ENCODE results near the gene CLUH. TPM values are rescaled to one million over a fixed set of nuclear protein-coding genes. Genes with fewer than 3 reads are reported as not detected.
"Not testable (repeated sequence)": the region's sequence is repeated elsewhere in the genome, so short reads cannot be mapped to it uniquely, and the experiment has no call there.

Gene CLUH
- polyA plus RNA-seq, 1 donor (not counting 4 experiments of a cell fraction or from before 2014, with no cell fraction given): 24.0 TPM

DNA sequence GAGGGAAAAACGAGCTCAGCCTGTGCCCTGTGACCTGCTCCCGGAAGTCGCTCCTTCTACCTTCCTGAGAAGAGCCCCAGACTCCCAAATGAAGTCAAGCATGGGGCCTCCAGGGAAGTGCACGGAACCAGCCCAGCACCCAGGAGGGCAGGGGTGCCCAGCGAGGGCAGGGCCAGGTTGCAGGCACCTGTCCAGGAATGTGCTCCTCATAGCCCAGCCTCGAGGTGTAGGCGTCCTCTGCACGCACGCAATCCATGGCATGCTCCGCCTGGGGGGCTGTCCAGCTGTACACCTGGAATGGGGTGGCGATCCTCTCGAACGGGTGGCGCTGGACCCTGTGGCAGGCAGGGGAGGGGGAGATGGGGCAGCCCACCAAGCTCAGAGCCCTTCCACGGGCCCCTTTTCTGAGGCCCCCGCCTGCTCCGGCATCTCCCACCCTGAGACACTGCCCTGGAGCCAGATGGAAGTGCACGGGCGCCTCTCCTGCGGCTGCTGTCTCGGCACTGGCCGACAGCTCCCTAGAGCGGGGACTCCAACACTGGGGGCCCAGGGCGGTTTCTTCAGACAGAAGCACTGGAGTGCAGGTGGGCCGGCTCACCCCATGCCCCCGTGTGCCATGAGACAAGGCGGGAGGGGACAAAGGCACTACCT lies 10.9 kb downstream of the CLUH start:
- Histone ChIP-seq H3K36me3 (ENCODE audit: control insufficient read depth in 2 of 2, extremely low read depth in 1 of 2, insufficient read depth in 2 of 2, low read length in 2 of 2) (peaks cover 31 to 33% of the 10 kb centered on the region in 2 experiments), H3K4me3 (ENCODE audit: control insufficient read depth in 2 of 3, extremely low read depth in 1 of 3, insufficient read depth in 2 of 3, low read depth in 1 of 3, low read length in 3 of 3) (no peak overlapping the region), H3K9me1 (ENCODE audit: control insufficient read depth, extremely low read depth, insufficient read depth, low read length) (no peaks in the 10 kb centered on the region), H3K27me3 (ENCODE audit: control insufficient read depth, extremely low read depth, insufficient read depth, low read length) (no peaks in the 10 kb centered on the region), H3K79me2 (ENCODE audit: control insufficient read depth, insufficient read depth, low read length) (peaks cover 26% of the 10 kb centered on the region), H3K4me1 (ENCODE audit: control insufficient read depth, extremely low read depth, insufficient read depth, low read length) (no peaks in the 10 kb centered on the region), H3K4me2 (ENCODE audit: control insufficient read depth, extremely low read depth, insufficient read depth, low read depth, low read length) (no peak overlapping the region), H4K20me1 (ENCODE audit: control insufficient read depth, extremely low read depth, insufficient read depth, low read length) (peaks cover 16% of the 10 kb centered on the region), H3K9ac (ENCODE audit: control insufficient read depth, extremely low read depth, insufficient read depth, low read length) (no peak overlapping the region), H3K9me3 (ENCODE audit: control insufficient read depth, low read depth, low read length) (no peaks in the 10 kb centered on the region), H2AFZ (ENCODE audit: control insufficient read depth, low read length) (no peak overlapping the region), H3K27ac (ENCODE audit: control insufficient read depth, insufficient read depth, low read length) (no peak overlapping the region)
- TF ChIP-seq EZH2 (IDR thresholded peaks at IDR 0.05; ENCODE audit: low read length): no peak
- TF ChIP-seq CTCF (optimal IDR thresholded peaks at IDR 0.05 in 1 of 3, IDR thresholded peaks at IDR 0.05 in 1 of 3, conservative IDR thresholded peaks at IDR 0.05 in 1 of 3; ENCODE audit: extremely low read depth in 1 of 3, insufficient read depth in 2 of 3, low read length in 3 of 3): no peak
- dilution Hi-C loops (cut with MboI; ENCODE audit: extremely low pct_ligation_motif_present, low sequenced_read_pairs): no loop called here
- FAIRE-seq: no peak
- DNase-seq (ENCODE audit: low read depth, low spot score): no peak

DNA sequence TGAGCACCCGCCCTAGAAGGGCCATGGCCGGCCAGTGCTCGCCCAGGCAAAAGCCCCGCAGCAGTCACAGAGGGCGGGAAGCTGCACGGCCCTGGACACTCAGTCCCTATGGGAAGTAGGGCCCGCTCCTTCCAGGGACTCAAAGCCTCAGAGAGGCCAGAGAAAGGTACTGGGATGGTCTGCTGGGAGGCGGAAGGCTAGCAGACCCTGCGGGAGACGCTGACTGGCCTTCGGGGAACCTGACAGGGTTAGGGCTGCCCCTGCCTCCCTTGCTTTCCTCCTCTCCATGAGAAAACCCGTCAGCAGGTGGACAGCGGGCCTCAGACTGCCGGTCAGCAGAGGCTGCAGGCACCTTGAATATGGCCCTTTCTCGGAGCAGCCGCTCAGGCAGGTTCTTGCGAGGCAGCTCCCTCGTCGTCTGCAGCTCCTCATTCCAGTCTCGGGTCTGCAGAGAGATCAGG lies 11.5 kb downstream of the CLUH start:
- peaks cover 33 to 36% of the 10 kb centered on the region in 2 experiments for H3K36me3 ChIP-seq (ENCODE audit: control insufficient read depth in 2 of 2, extremely low read depth in 1 of 2, insufficient read depth in 2 of 2, low read length in 2 of 2)
- H2AFZ ChIP-seq (ENCODE audit: control insufficient read depth, low read length): no peak overlapping the region
- FAIRE-seq (no peak), DNase-seq (ENCODE audit: low read depth, low spot score) (no peak)
- no peaks in the 10 kb centered on the region for H3K27me3 ChIP-seq (ENCODE audit: control insufficient read depth, extremely low read depth, insufficient read depth, low read length)
- TF ChIP-seq CTCF (optimal IDR thresholded peaks at IDR 0.05 in 1 of 3, IDR thresholded peaks at IDR 0.05 in 1 of 3, conservative IDR thresholded peaks at IDR 0.05 in 1 of 3; ENCODE audit: extremely low read depth in 1 of 3, insufficient read depth in 2 of 3, low read length in 3 of 3): no peak
- no peak for TF ChIP-seq EZH2 (IDR thresholded peaks at IDR 0.05; ENCODE audit: low read length)
- H3K9me1 ChIP-seq (ENCODE audit: control insufficient read depth, extremely low read depth, insufficient read depth, low read length): no peaks in the 10 kb centered on the region
- no peak overlapping the region for H3K27ac ChIP-seq (ENCODE audit: control insufficient read depth, insufficient read depth, low read length)
- dilution Hi-C loops (cut with MboI; ENCODE audit: extremely low pct_ligation_motif_present, low sequenced_read_pairs): no loop called here
- H3K4me3 ChIP-seq (ENCODE audit: control insufficient read depth in 2 of 3, extremely low read depth in 1 of 3, insufficient read depth in 2 of 3, low read depth in 1 of 3, low read length in 3 of 3): no peak overlapping the region
- H3K79me2 ChIP-seq (ENCODE audit: control insufficient read depth, insufficient read depth, low read length): peaks cover 21% of the 10 kb centered on the region
- H3K9ac ChIP-seq (ENCODE audit: control insufficient read depth, extremely low read depth, insufficient read depth, low read length): no peak overlapping the region
- no peak overlapping the region for H3K4me2 ChIP-seq (ENCODE audit: control insufficient read depth, extremely low read depth, insufficient read depth, low read depth, low read length)
- H3K4me1 ChIP-seq (ENCODE audit: control insufficient read depth, extremely low read depth, insufficient read depth, low read length): no peaks in the 10 kb centered on the region
- no peaks in the 10 kb centered on the region for H3K9me3 ChIP-seq (ENCODE audit: control insufficient read depth, low read depth, low read length)
- H4K20me1 ChIP-seq (ENCODE audit: control insufficient read depth, extremely low read depth, insufficient read depth, low read length): peaks cover 12% of the 10 kb centered on the region

GRCh38 chr17:2699216-2699805 lies 12.3 kb downstream of the CLUH start:
- H3K36me3 ChIP-seq (ENCODE audit: control insufficient read depth in 2 of 2, extremely low read depth in 1 of 2, insufficient read depth in 2 of 2, low read length in 2 of 2): peaks cover 29 to 34% of the 10 kb centered on the region in 2 experiments
- dilution Hi-C loops (cut with MboI; ENCODE audit: extremely low pct_ligation_motif_present, low sequenced_read_pairs): not testable (repeated sequence)

More at GRCh38 chr17:2699216-2699805, 12.3 kb downstream of the CLUH start:
- not testable (repeated sequence) for DNase-seq (ENCODE audit: low read depth, low spot score); H3K4me1 ChIP-seq (ENCODE audit: control insufficient read depth, extremely low read depth, insufficient read depth, low read length); H3K4me2 ChIP-seq (ENCODE audit: control insufficient read depth, extremely low read depth, insufficient read depth, low read depth, low read length); H3K4me3 ChIP-seq (ENCODE audit: control insufficient read depth in 2 of 3, extremely low read depth in 1 of 3, insufficient read depth in 2 of 3, low read depth in 1 of 3, low read length in 3 of 3); H3K9me3 ChIP-seq (ENCODE audit: control insufficient read depth, low read depth, low read length); H3K9me1 ChIP-seq (ENCODE audit: control insufficient read depth, extremely low read depth, insufficient read depth, low read length); H3K27me3 ChIP-seq (ENCODE audit: control insufficient read depth, extremely low read depth, insufficient read depth, low read length); H2AFZ ChIP-seq (ENCODE audit: control insufficient read depth, low read length); H3K27ac ChIP-seq (ENCODE audit: control insufficient read depth, insufficient read depth, low read length); FAIRE-seq; H3K9ac ChIP-seq (ENCODE audit: control insufficient read depth, extremely low read depth, insufficient read depth, low read length); H4K20me1 ChIP-seq (ENCODE audit: control insufficient read depth, extremely low read depth, insufficient read depth, low read length)
- H3K79me2 ChIP-seq (ENCODE audit: control insufficient read depth, insufficient read depth, low read length): peaks cover 13% of the 10 kb centered on the region

Data from keratinocyte (primary cell).